Effector CD4-positive, alpha-beta T cell (primary cell): ENCODE results near the gene CDH16.
A peak's percentile ranks its signal among the peaks of the same experiment; 100 is the strongest.
"Not testable (repeated sequence)": the region's sequence is repeated elsewhere in the genome, so short reads cannot be mapped to it uniquely, and the experiment has no call there.

Source experiments
- DNase-seq: peaks from one replicate; pipeline ENCODE4 v3.0.0-alpha.2; 2020

CDH16 gene

DNA sequence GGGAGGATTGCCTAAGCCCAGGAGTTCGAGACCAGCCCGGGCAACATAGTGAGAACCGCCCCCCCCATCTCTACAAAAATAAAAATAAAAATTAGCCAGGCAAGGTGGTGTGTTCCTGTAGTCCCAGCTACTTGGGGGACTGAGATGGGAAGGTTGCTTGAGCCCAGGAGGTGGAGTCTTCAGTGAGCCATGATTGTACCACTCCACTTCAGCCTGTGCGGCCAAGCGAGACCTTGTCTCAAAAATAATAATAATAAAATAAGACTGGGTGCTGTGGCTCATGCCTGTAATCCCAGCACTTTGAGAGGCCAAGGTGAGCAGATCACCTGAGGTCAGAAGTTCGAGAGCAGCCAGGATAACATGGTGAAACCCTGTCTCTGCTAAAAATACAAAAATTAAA, 26.9 kb downstream of the CDH16 start:
- no peak for DNase-seq

- DNase-seq, result no peak
Measured at GRCh38 chr16:66891360-66891759, 27.3 kb downstream of the CDH16 start.

DNA sequence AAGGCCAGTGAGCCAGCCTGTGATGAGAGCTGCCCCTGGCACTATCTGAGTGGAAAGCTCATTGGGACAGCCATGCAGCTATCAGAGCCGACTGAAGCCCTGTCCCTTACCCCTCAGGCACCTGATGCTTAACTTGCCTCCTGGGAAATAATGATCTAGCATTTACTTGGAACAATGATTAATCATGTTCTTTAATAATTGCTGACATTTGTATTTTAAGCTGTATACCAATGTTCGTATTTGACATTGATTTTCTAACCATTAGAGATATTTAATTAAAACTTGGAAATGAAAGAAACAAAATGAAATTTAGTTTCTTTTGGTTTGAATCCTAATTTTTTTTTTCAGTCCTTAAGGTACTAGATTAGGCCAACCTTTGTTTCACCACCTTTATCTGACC, 27.9 kb downstream of the CDH16 start:
- no peak for DNase-seq

GRCh38 chr16:66889622-66890021, 29.1 kb downstream of the CDH16 start:
- no peak for DNase-seq

DNA sequence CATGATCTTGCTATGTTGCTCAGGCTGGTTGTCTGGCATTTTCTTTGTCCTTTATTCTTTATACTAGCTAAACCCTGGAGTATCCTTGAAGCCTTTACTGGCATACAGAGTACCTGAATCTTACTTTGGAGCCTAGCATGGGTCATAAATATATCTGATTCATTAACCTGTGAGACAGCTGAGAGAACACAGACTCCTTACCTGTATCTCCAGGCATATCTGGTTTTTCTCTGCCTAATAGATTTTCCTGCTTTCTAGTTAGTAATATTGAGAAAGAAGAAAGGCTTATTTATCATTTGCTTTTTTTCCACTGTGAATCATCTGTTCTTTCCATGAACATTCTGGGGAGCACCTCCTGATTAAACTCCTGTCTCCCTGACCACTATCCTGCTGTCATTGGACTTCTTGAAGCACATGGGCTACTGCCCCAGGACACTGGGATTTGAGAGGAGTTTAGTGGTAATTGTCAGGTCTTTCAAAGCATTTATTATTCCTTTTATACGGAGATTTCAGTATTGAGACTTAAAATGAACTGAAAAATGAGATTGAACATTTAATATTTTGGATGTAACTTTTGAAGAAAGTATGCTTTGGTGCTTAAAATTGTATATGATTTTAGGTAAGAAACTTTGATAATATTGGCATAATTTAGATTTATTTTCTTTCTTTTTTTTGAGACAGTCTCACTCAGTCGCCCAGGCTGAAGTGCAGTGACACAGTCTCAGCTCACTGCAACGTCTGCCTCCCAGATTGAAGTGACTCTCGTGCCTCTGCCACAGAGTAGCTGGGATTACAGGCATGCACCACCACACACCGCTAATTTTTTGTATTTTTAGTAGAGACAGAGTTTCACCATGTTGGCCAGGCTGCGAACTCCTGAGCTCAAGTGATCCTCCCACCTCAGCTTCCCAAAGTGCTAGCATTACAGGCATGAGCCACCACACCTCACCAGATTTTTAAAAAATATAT, 29.8 kb downstream of the CDH16 start:
- DNase-seq, result no peak

- DNase-seq, result no peak
Measured at GRCh38 chr16:66886914-66887313, 31.8 kb downstream of the CDH16 start.

GRCh38 chr16:66886321-66886720, 32.4 kb downstream of the CDH16 start:
- DNase-seq, result no peak

DNA sequence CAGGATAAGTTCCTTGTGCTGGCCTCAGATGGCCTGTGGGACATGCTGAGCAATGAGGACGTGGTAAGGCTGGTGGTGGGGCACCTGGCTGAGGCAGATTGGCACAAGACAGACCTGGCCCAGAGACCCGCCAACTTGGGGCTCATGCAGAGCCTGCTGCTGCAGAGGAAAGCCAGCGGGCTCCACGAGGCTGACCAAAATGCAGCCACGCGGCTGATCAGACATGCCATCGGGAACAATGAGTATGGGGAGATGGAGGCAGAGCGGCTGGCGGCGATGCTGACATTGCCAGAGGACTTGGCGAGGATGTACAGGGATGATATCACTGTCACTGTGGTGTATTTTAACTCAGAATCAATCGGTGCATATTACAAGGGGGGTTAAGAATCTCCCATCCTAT, 33.2 kb downstream of the CDH16 start:
- DNase-seq, result no peak

- DNase-seq, result no peak
Measured at GRCh38 chr16:66882702-66883101, 36.0 kb downstream of the CDH16 start.

GRCh38 chr16:66881964-66882508, 36.6 kb downstream of the CDH16 start:
- DNase-seq, result no peak

DNA sequence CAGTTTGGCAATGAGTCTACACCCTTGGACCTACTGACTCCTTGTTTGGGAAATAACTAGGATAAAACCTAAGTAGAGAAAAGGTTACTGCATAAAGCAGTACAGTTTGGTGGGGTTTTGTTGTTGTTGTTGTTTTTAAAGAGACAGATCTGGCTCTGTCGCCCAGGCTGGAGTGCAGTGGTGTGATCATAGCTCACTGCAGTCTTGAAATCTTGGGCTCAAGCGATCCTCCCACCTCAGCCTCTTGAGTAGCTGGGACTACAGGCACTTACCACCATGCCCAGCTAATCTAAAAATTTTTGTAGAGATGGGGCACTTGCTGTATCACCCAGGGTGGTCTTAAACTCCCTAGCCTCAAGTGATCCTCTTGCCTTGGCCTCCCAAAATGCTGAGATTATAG, 37.1 kb downstream of the CDH16 start:
- DNase-seq, result no peak

GRCh38 chr16:66881014-66881417, 37.7 kb downstream of the CDH16 start:
- no peak for DNase-seq

GRCh38 chr16:66880288-66881013, 38.2 kb downstream of the CDH16 start, which contains the start of gene PDP2:
PDP2 (plus strand) TSS chr16:66880515; CDS start chr16:66884285, 3,770 bp downstream.
- DNase-seq, result peak; percentile 85

DNA sequence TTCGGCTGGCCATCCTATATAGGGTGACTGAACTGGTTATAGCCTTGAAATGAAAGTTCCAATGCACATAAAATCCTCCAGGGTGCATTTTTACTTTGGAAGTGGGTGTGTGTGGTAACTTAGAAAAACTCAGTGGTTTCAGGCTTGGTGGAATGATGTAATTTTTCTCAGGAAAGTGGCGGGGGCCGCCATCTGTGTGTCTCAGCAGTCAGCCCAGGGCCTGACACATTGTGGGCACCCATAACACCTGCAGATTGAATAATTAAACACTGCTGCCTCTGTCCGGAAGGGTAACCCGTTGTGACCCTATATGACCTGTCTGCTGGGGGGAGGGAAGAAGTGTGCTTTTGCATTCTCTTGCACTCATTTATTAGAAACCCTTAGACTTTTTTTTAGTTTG, 40.6 kb downstream of the CDH16 start:
- DNase-seq, result no peak

DNA sequence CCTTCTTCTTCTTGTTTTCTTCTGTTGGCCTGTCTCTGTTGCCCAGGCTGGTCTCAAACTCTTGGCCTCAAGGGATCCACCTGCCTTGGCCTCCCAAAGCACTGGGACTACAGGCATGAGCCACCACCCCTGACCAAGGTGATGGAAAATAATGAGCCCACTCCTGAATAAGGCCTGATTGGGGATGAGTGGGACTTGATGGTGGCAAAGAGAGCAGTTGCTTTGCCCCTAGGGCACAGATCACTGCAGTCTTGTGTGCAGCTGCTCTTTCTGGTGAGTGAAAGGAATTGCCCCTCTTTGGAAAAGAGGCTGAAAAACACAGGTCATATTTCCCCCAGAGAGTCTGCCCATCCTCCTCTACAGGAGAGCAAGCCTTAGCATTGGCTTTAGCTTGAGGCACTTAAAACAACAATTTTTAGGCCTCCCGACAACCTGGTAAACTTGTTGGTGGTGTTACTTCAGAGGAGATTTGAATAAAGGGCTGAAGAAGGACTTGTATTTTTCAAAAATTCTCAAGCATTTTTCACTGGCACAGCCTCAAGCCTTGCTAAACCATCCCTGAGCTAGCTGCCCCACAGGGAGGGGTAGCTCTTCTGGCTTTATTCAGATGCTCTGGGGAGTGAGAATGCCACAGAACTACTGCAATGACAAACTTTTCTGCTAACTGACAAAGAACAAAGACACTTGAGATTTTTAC, 44.5 kb downstream of the CDH16 start:
- no peak for DNase-seq

GRCh38 chr16:66873685-66874055, 45.0 kb downstream of the CDH16 start:
- DNase-seq, result no peak

GRCh38 chr16:66872943-66873684, 45.6 kb downstream of the CDH16 start:
- peak; percentile 81 for DNase-seq

DNA sequence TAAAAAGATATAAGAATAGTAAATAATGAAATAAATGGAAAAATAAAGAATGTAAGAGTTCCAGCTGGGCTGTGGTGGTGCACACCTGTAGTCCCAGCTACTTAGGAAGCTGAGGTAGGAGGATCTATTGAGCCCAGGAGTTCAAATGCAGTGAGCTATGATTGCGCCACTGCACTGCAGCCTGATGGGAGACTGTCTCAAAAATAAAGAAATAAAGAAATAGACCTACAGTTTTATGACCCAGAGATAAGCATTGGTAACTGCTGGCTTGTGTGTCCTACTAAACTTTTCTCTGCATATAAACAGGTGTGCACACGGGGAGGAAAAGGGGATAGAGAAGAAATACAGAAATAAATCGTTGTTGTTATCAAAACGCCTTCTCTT, 46.1 kb downstream of the CDH16 start:
- no peak for DNase-seq

DNA sequence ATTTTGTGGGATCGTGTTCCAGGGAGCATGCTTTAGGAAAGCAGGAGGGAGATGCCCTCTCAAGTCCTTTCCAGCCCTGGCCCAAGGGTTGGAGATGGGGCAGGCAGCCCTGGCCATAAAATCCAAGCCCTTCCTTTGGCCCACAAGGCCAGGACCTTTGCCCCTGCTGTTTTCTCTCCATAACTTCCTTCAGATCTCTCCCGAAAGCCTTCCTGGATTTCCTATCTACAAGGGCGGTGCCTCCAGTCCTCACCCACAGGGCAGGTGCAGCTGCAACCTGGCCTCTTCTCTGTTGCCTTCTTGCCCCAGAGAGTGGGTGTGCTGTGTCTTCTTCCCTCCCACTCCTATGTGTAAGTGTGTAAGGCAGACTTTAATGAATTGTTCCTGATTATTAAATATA, 46.8 kb downstream of the CDH16 start:
- no peak for DNase-seq

GRCh38 chr16:66871363-66871762, 47.3 kb downstream of the CDH16 start:
- DNase-seq, result not testable (repeated sequence)

DNA sequence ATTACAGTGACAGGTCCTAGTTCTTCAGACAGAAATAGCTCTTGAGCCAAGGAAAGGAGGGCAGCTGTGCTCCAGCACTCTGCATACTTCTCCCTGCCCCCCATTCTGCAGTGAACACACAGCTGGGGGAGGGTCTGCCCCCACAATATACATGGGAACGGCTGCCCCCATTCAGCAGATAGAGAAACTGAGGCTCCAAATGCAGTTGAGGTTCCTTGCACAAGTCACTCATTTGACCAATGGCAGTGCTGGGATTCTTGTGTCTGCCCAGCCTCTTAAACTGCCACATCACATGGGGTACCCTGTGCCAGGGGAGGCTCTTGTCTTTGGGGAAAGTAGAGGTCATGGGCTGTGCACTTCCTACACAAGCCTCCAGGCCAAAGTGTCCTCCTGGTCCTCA, 49.3 kb downstream of the CDH16 start:
- no peak for DNase-seq

- DNase-seq, result no peak
Measured at GRCh38 chr16:66863707-66864106, 55.0 kb downstream of the CDH16 start.
